OCI-LY1 (cell line): ENCODE results near the gene CCL27.

Experiments
- EZH2 ChIP-seq: fragments of 200-600 bp; sonication (generic), shearing (Covaris generic); IDR thresholded peaks from 2 replicates; pipeline ENCODE4 v1.8.0; 2017; ENCODE audit warnings: borderline replicate concordance, mixed run types, mild to moderate bottlenecking, antibody characterized with exemption, low read length, moderate library complexity, mixed read lengths
- TF ChIP-seq, protein P1 (sequence below): fragments of 200-600 bp; sonication (generic), shearing (Covaris generic); IDR thresholded peaks from 2 replicates; pipeline ENCODE4 v1.5.1; 2017; ENCODE audit warnings: mild to moderate bottlenecking, antibody characterized with exemption, low read length, moderate library complexity, mixed read lengths

DNA sequence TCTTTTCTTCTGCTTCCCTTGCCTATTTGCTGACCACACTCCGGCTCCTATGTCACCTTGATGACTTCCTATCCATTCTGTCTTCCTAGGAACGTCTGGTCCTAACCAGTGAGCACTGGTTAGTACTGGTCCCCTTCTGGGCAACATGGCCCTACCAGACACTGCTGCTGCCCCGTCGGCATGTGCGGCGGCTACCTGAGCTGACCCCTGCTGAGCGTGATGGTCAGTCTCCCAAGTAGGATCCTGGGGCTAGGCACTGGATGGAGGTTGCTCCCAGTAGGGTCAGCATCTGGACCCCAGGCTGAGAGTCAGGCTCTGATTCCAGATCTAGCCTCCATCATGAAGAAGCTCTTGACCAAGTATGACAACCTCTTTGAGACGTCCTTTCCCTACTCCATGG is 13.8 kb downstream of the CCL27 start:
- TF ChIP-seq, protein P1, sequence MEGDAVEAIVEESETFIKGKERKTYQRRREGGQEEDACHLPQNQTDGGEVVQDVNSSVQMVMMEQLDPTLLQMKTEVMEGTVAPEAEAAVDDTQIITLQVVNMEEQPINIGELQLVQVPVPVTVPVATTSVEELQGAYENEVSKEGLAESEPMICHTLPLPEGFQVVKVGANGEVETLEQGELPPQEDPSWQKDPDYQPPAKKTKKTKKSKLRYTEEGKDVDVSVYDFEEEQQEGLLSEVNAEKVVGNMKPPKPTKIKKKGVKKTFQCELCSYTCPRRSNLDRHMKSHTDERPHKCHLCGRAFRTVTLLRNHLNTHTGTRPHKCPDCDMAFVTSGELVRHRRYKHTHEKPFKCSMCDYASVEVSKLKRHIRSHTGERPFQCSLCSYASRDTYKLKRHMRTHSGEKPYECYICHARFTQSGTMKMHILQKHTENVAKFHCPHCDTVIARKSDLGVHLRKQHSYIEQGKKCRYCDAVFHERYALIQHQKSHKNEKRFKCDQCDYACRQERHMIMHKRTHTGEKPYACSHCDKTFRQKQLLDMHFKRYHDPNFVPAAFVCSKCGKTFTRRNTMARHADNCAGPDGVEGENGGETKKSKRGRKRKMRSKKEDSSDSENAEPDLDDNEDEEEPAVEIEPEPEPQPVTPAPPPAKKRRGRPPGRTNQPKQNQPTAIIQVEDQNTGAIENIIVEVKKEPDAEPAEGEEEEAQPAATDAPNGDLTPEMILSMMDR = no peak
- no peak for TF ChIP-seq EZH2
